ENCODE results near the gene PTEN.
"Not testable (repeated sequence)": the region's sequence is repeated elsewhere in the genome, so short reads cannot be mapped to it uniquely, and the experiment has no call there.

PTEN gene

DNA sequence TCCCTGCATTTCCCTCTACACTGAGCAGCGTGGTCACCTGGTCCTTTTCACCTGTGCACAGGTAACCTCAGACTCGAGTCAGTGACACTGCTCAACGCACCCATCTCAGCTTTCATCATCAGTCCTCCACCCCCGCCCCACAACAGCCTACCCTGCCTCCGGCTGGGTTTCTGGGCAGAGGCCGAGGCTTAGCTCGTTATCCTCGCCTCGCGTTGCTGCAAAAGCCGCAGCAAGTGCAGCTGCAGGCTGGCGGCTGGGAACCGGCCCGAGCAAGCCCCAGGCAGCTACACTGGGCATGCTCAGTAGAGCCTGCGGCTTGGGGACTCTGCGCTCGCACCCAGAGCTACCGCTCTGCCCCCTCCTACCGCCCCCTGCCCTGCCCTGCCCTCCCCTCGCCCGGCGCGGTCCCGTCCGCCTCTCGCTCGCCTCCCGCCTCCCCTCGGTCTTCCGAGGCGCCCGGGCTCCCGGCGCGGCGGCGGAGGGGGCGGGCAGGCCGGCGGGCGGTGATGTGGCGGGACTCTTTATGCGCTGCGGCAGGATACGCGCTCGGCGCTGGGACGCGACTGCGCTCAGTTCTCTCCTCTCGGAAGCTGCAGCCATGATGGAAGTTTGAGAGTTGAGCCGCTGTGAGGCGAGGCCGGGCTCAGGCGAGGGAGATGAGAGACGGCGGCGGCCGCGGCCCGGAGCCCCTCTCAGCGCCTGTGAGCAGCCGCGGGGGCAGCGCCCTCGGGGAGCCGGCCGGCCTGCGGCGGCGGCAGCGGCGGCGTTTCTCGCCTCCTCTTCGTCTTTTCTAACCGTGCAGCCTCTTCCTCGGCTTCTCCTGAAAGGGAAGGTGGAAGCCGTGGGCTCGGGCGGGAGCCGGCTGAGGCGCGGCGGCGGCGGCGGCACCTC is at the start of gene PTEN, which contains the start of gene KLLN:
PTEN (plus strand) TSS at position 573 of the 891 bp plus-strand sequence. CDS start 845 bp downstream, outside the sequence.
KLLN (minus strand) TSS at position 481 of the 891 bp plus-strand sequence. CDS start 1,046 bp downstream, outside the sequence.
- DNase-seq = peak; percentile 74 to 90

DNA sequence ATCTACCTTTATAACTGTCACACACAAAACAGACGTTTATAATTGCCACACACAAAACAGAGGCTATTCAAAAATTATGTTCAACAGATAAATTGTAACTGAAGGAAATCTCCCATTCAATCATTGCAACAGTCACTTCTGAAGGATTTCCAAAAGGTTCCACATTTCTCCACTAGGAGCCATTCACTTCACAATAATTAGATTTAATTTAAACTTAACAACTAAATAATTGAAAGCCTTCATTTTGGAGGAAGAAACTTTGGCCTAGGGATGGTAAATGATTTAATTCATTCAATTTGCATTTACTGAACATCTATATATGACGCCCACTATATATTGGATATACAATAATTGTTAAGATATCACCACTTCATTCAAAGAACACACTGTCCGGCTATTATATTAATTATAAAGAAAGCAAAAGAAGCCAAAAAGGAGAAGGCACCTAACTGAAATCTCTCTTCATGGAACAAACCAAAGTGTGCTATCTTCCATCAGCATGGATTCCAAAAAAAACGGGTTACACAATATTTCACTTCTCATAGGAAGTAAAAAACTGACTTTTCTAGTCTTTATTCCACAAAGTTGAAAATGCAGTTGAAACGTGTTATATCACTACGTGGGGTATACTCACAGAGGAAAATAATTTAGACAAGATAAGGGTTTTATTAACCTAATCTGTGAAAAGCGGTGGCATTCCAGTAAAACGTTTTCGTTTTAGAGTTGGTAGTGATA is 47.1 kb upstream of the PTEN start:
- DNase-seq = no peak

DNA sequence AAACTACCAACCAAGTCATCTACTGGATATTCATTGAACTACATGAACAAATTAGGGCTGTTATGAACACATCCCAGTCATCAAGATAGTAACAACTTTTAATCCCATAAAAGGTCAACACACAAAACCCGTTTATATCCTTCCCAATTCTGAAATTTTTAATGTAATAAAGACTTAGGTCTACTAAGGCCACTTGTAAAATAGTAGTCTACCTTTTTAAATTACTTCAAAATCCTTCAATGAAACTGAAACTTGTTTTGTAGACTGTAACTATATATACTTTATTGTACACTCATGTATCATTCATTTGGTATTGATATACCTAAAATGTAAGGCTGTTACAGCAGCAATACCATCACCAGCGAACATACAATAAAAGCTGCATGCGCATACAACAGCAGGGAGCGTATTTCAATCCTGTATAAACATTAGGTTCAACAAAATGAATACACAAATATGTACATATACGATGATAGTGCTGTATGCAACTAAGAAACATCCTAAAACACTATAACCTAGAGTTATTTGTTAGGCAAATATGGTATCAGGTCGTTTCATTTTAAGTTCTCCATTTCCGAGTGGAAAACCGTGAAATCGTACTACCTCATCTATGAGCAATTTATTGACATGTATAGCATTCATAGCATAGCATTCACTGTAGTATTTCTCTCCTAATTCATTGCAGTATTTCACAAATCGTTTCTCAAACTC is 46.4 kb upstream of the PTEN start:
- peak; percentile 17 to 37 for DNase-seq

DNA sequence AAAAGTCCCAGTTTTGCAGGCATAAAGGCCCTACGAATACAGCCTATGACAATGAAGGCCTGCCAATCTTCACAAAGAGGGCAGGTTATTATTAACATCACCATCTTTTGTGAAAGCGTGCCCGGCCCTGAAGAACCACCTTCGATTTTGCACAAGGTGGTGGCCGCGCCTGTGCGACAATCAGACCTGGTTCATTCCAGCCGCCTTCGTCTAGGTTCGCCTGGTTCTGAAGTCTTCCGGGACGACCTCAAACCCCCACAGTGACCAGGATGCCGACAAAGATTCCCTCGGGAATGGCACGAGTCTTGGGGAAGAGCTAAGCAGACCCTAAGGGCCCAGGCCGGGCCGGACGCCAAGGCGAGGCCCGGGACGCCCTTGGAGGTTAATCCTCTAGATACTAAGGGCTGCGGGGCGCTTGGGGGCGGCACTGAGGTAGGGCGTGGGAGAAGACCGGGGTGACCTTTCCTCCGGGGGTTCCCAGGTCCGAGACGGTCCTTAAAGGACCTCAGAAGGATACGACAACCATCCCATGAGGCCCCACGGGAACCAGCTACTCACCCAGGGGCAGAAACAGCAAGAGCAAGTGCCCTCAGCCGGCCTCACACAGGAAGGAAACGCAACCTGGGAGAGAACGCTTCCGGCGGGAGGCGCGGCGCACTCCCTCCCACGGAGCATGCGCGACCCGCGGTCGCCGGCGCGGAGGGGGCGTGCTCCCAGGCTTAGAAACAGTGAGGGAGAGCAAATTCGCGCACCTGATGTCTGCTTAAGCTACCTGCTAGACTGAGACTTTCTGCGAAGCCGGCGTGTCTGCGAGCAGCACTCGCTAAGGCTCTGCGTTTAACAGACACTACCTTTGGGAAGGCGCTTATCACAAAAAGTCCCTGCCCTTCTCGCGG is 45.6 kb upstream of the PTEN start, which contains the start of gene ATAD1:
ATAD1 (minus strand) TSS at position 618 of the 896 bp plus-strand sequence. CDS start 3,627 bp downstream, outside the sequence.
- DNase-seq = peak; percentile 77 to 90

DNA sequence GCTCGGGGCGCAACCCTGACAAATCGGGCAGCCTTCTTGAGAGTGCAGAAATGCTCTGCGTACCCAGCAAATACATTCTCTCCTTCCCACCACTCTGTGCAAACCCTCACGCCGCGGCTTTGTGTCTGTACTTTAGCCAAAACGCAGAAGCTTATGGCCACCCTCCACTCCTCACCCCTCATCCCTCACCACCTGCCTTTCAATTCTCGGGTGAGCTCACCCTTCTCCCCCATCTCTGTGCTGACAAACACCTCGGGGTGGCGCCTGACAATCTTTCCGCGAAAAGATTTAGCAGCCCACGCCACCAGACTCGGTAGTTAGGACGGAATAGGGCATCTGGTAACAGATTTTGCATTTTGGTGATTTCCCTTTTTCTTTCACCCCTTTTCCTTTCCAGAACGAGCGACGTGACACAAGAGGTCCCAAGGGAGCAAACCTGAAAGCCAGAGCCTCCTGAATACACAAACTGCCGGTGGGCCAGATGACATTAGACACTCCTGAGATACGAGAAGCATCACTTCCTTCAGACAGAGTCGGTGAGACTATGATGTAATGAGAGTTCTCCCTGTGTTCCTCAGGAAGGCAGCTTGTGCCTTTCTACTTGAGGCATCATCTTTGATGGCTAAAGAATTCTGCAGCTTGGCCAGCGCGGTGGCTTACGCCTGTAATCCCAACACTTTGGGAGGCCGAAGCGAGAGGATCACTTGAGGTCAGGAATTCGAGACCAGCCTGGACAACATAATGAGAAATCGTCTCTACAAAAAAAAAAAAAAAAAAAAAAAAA is 44.7 kb upstream of the PTEN start:
- DNase-seq = peak in 1 of 2 experiments; percentile 53

DNA sequence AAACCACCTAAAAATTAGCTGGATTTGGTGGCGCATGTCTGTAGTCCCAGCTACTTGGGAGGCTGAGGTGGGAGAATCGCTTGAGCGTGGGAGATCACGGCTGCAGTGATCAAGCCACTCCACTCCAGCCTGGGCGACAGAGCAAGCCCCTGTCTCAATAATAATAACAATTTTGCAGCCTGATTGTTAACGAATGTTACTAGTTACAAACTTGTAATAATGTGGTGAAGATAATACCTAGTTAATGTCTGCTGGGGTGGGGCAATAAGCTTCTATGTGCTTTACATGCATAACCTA is 44.2 kb upstream of the PTEN start:
- DNase-seq = no peak

DNA sequence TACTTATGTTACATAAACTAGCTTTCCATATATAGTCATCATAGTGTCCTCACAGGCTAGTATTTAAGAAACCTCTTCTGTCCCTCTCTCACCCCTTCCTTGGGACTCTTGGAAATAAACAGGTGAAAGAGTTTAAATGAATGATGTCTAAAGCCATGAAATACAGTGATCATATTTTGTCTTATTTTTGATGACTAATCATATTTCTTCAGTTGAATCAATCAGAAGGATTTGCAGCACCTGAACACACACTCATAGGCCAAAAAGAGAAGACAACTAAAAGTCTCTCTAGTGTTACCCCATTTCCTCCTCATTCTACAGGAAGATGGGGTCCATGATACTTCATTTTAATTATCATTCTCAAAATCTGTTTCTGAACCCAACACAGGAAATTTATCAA is 36.8 kb upstream of the PTEN start:
- DNase-seq = no peak

DNA sequence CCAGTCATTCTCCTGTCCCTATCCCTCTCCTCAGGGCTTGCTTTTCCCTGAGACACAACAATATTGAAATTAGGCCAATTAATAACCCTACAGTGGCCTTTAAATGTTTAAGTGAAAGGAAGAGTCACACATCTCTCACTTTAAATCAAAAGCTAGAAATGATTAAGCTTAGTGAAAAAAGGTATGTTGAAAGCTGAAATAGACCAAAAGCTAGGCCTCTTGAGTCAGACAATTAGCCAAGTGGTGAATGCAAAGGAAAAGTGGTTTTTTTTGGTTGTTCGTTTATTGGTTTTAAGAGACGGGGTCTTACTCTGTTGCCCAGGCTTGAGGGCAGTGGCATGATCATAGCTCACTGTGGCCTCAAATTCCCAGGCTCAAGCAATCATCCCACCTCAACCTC is 35.7 kb upstream of the PTEN start:
- DNase-seq = no peak

DNA sequence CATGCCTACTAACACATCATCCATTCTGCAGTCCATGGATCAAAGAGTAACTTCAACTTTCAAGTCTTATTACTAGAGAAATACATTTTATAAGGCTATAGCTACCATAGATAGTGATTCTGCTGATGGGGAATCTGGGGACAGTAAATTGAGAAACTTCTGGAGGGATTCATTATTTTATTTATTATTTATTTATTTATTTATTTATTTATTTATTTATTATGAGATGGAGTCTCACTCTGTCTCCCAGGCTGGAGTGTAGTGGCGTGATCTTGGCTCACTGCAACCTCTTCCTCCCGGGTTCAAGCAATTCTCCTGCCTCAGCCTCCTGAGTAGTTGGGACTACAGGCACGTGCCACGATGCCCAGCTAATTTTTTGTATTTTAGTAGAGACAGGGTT is 34.4 kb upstream of the PTEN start:
- not testable (repeated sequence) for DNase-seq

DNA sequence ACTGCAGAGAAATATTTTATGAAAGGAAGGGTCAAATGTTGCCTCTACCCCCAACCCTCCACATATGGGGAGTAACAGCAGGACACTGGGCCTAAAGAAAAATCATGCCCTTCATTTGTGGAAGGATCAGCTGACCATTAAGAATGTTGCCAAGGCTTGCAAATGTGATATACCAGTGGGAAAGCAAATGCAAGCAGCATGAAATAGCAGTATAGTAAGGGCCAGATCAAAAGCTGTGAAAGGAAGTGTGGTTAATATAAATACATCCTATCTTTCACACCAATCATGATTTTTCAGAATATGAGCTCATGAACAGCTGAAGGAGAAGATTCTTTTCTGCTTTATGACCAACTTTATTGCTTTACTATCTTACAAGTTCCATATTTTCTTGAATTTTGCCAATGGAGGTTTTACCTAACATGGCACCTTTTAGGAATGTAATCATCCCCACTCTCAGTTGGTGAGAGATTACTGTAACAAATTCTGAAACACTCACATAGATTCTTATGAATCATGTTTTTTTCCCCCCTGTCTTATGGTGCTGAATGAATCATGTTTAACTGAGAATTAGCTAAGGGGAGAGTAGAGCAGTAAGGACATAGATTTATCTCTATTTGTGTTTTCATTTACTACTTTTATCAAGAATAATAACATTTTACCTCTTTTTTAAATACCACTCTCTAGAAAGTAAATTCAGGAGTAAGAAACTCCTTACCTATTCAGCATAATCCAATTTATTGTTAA is 33.3 kb upstream of the PTEN start:
- DNase-seq = no peak

DNA sequence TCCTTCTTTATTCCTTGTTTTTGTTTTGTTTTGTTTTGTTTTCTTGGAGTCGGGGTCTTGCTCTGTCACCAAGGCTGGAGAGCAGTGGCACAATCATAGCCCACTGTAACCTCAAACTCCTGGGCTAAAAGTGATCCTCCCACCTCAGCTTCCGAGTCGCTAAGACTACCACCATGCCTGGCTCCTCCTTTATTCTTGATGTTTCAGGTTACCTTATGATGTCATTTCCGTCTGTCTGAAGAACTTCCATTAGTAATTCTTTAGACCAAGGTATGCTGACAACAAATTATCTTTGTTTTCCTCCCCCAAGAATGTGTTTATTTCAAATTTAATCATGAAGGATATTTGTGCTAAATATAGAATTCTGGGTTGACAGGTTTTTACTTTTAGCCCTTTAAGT is 27.3 kb upstream of the PTEN start:
- DNase-seq = no peak

DNA sequence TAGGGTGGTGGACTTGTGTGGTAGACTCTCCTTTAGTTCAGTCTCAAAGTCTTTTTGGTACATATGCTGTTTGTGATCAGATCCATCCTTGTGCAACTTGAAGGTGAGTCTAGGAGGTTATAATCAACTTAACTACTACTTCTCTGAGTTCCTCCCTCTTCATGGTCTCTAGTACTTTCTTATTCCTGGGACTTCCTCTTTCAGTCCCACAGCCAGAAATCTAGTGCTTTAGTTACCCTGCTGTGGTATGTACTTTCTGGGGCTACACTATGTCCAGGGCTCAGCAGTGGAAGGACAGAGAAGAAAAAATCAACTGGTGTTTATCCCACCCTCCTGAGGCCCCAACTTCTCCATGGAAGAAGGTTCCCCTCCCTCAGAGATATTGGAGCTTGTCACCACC is 26.0 kb upstream of the PTEN start:
- DNase-seq = no peak

DNA sequence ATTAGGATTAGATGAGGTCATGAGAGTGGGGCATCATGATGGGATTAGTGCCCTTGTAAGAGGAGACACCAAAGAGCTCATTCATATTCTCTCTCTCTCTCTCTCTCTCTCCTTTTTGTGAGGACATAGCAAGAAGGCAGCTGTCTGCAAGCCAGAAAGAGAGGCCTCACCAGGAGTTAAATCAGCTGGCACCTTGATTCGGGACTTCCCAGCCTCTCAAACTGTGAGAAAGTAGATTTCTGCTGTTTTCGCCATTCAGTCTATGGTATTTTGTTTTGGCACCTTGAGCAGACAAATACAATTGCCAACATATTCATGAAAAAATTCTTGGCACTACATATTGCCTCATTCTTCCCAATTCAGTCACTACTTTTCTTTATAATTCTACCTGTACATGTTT is 24.8 kb upstream of the PTEN start:
- DNase-seq = no peak

DNA sequence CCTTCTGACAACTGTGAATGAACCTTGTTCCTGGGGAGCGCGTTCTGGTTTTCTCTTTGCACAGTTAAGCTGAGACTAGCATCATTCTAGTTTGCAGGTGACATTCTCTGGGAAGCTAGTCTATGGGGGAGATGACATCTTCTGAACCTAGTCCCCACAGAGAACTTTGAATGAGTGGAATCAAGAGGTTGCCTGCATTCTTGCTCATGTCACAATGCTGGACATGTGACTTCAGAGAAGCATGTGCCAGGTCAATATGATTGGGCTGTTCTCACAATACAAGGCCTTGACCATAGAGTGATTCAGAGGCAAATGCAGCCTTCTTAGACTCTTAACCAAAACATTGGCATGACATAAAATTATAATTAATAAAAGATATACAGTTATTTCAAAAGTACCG is 22.2 kb upstream of the PTEN start:
- no peak for DNase-seq

DNA sequence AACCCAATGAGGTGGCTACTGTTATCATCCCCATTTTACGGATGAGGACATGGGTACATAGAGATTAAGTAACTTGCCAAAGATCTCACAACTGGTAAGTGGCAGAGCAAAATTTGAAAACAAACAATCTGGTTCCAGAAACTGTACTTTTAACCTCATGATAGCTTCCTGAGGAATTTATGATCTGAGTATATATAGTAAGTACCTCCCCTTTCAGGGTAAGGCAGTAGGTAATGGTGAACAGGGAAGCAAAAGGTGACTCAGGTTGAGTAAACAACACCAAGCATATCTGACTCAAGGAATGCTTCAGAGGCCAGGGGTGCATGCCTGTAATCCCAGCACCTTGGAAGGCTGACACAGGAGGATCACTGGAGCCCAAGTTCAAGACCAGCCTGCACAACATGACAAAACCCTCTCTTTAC is 21.2 kb upstream of the PTEN start:
- no peak for DNase-seq

DNA sequence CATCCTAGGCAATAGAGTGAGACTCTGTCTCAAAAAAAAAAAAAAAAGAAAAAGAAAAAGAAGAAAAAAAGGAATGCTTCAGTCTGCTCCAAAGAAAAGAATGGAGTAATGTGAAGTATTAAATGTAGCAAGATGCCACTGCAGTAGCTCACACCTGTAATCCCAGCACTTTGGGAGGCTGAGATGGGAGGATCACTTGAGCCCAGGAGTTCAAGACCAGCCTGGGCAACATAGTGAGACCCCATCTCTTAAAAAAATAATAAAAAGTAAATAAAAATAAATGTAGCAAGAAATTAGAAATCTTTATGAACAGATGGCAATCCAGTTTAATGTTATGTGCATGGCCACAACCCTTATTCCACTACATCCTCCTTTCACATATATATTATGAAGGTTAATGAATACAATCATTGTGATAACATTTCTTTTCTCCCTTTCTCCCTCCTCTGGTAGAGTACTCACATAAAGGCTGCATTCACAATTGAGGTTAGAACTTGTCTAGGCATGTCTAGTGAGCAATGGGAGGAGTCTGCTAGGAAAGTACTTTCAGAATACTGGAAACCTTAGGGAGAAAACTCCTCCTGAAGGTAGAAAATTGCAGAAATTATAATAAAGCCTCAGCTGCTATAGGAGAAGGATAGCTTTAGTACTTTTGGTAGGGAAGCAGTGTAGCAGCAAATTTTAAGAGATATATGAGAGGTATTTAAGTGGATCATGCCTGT is 20.5 kb upstream of the PTEN start:
- peak; percentile 38 to 57 for DNase-seq

DNA sequence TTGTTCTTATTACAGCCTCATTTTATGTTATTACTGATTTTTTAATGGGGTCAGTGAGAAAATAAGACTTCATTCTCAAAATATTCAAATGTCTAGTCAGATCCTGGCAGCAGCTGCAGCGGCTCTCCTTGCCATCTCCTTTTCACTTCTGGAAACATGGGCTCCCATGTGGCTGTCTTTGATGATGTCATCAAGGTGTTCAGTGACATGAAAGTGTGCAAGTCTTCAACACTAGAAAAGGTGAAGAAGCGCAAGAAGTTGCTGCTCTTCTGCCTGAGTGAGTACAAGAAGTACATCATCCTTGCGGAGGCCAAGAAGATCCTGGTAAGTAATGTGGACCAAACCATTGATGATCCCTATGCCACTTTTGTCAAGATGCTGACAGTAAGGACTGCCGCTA is 19.7 kb upstream of the PTEN start:
- DNase-seq = no peak

DNA sequence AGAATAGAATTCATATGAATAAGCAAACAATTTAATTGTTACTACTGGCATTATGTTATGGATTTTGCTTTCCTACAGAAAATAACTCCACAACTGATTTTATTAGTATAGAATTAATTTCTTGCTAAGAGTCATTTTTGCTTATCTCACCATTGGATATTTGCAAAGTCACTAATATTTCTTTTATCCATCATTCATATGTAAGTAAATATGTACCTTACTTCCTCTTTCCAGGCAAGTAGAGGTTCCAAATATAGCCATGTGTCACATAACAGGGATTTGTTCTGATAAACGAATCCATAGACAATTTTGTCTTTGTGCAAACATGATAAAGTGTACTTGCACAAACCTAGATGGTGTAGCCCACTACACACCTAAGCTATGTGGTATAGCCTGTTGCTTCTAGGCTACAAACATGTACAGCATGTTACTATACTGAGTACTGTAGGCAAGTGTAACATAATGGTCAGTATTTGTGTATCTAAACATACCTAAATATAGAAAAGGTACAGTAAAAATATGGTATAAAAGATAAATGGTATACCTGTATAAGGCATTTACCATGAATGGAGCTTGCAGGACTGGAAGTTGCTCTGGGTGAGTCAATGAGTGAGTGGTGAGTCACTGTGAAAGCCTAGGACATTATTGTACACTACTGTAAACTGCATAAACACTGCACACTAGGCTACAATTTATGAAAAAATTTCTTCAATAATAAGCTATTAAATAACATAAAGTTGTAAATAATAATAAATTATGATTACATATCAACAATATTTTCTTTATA is 18.4 kb upstream of the PTEN start:
- DNase-seq = no peak

DNA sequence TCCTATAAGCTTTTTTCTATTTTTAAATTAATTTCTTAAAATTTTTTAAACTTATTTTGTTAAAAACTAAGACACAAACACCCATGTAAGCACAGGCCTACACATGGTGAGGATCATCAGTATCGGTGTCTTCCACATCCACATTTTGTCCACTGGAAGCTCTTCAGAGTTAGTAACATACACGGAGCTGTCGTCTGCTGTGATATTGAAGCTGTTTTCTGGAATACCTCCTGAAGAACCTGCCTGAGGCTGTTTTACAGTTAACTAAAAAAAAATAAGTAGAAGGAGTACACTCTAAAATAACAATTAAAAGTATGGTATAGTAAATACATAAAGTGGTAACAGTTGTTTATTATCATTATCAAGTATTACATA is 17.8 kb upstream of the PTEN start:
- DNase-seq = no peak
